RWPE2 (cell line): ENCODE data around the gene TOM1L2.
"Not testable (repeated sequence)": the region's sequence is repeated elsewhere in the genome, so short reads cannot be mapped to it uniquely, and the experiment has no call there.

Source experiments
- ATAC-seq: fragments of 200-7000 bp; cut with Tn5 transposase; 3 replicates; pipeline ENCODE4 v1.9.1; 2021; ENCODE audit warnings: low read depth
- DNase-seq: peaks from one replicate; pipeline ENCODE4 v3.0.0-alpha.2; 2020; ENCODE audit warnings: low spot score
- H3K27ac ChIP-seq: fragments of 450-650 bp; 2 replicates; pipeline ENCODE4 v1.5.1; 2017; ENCODE audit warnings: mild to moderate bottlenecking; ENCODE audit not compliant: poor library complexity, severe bottlenecking
- H3K27me3 ChIP-seq: fragments of 250-450 bp; sonication (Bioruptor Pico); 2 replicates; pipeline ENCODE4 v1.5.1; 2021; ENCODE audit warnings: mild to moderate bottlenecking, moderate library complexity; ENCODE audit not compliant: insufficient read depth, poor library complexity, severe bottlenecking
- H3K36me3 ChIP-seq: fragments of 250-450 bp; sonication (Bioruptor Pico); 2 replicates; pipeline ENCODE4 v1.5.1; 2020; ENCODE audit warnings: low read depth, mild to moderate bottlenecking, moderate library complexity
- H3K4me1 ChIP-seq: fragments of 250-450 bp; sonication (Bioruptor Pico); 2 replicates; pipeline ENCODE4 v1.5.1; 2021; ENCODE audit warnings: mild to moderate bottlenecking, moderate library complexity; ENCODE audit not compliant: insufficient read depth, poor library complexity, severe bottlenecking
- H3K4me3 ChIP-seq: fragments of 250-450 bp; sonication (Bioruptor Pico); 2 replicates; pipeline ENCODE4 v1.5.1; 2021; ENCODE audit warnings: mild to moderate bottlenecking, moderate library complexity; ENCODE audit not compliant: severe bottlenecking
- H3K9me3 ChIP-seq: fragments of 250-450 bp; sonication (Bioruptor Pico); 2 replicates; pipeline ENCODE4 v1.5.1; 2021; ENCODE audit warnings: mild to moderate bottlenecking, moderate library complexity; ENCODE audit not compliant: severe bottlenecking
- TF ChIP-seq, protein P1 (sequence below): fragments of 450-650 bp; IDR thresholded peaks from one replicate; pipeline ENCODE4 v1.5.1; 2017; ENCODE audit warnings: mild to moderate bottlenecking, moderate library complexity; ENCODE audit not compliant: poor library complexity, severe bottlenecking

TOM1L2 gene

GRCh38 chr17:17960500-17961030, 11.6 kb downstream of the TOM1L2 start:
- ATAC-seq (no peak), DNase-seq (no peak)
- H3K4me3 ChIP-seq: no peak overlapping the region
- peaks cover 5% of the 10 kb centered on the region for H3K36me3 ChIP-seq
- TF ChIP-seq, protein P1, sequence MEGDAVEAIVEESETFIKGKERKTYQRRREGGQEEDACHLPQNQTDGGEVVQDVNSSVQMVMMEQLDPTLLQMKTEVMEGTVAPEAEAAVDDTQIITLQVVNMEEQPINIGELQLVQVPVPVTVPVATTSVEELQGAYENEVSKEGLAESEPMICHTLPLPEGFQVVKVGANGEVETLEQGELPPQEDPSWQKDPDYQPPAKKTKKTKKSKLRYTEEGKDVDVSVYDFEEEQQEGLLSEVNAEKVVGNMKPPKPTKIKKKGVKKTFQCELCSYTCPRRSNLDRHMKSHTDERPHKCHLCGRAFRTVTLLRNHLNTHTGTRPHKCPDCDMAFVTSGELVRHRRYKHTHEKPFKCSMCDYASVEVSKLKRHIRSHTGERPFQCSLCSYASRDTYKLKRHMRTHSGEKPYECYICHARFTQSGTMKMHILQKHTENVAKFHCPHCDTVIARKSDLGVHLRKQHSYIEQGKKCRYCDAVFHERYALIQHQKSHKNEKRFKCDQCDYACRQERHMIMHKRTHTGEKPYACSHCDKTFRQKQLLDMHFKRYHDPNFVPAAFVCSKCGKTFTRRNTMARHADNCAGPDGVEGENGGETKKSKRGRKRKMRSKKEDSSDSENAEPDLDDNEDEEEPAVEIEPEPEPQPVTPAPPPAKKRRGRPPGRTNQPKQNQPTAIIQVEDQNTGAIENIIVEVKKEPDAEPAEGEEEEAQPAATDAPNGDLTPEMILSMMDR: no peak
- peak overlapping the region; percentile 99 for H3K27ac ChIP-seq
- H3K9me3 ChIP-seq: no peaks in the 10 kb centered on the region
- H3K4me1 ChIP-seq: peaks cover 24% of the 10 kb centered on the region
- no peaks in the 10 kb centered on the region for H3K27me3 ChIP-seq

DNA sequence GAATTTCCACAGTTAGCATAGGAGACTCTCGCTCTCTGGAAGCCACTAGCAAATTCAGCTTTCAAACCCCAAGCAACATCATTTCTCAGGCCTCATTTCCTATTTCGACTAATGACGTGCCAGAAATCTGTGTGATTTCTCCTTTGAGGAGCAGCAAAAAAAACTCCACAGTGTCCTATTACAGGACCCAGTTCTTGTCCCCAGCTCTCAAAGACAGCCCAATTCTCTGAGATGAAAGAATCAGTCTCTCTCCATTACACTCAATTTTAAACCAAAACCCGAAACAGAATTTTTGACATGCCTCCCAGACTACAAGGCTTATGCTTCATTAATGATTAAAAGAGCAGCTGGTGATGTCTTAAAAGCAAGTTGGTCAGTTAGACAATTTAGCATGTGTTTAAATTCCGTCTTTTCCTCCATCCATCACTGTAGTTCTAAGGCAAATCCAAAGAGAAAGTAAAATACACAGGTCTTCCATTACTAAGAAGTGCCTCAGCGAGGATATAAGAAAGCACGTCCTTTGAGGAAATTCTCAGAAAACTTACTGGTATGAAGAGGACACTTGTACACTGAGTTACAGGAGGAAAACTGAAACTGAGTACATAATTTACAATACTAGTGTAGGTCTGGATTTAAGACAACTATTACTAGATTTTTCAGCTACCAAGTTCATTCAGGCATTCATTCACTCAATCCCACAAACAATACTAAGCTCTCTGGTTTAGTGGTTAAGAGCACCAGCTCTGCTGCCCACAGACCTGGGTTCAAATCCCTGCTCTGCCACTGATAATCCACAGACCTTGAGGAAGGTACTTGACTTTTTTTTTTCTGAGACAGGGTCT, 12.5 kb downstream of the TOM1L2 start:
- Histone ChIP-seq H3K4me1 (peaks cover 24% of the 10 kb centered on the region), H3K4me3 (peak overlapping the region; percentile 11), H3K36me3 (peaks cover 7% of the 10 kb centered on the region), H3K9me3 (no peaks in the 10 kb centered on the region), H3K27me3 (no peaks in the 10 kb centered on the region), H3K27ac (peak overlapping the region; percentile 99)
- ATAC-seq (0 out of 3 replicates have a peak, but pooled peaks have one; percentile 5), DNase-seq (no peak)
- TF ChIP-seq, protein P1: no peak

DNA sequence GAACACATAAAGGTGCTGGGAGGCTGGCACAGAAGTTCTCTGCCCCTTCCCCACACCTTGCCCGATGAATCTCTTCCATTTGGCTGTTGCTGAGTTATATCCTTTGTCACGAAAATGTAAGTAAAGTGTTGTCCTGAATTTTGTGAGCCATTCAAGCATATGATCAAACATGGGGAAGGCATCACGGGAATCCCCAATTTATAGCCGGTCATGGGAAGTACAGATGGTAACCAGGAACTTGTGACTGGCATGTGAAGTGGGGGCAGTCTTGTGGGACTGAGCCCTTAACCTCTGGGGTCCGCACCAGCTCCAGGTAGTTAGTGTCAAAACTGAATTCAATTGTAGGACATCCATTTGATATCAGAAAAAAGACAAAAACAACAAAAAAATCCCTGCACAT, 13.2 kb downstream of the TOM1L2 start:
- TF ChIP-seq, protein P1: no peak
- H3K27ac ChIP-seq: peak overlapping the region; percentile 99
- H3K4me3 ChIP-seq: no peak overlapping the region
- DNase-seq (no peak), ATAC-seq (no peak)
- H3K9me3 ChIP-seq: no peaks in the 10 kb centered on the region
- H3K4me1 ChIP-seq: peaks cover 24% of the 10 kb centered on the region
- peaks cover 7% of the 10 kb centered on the region for H3K36me3 ChIP-seq
- no peaks in the 10 kb centered on the region for H3K27me3 ChIP-seq

DNA sequence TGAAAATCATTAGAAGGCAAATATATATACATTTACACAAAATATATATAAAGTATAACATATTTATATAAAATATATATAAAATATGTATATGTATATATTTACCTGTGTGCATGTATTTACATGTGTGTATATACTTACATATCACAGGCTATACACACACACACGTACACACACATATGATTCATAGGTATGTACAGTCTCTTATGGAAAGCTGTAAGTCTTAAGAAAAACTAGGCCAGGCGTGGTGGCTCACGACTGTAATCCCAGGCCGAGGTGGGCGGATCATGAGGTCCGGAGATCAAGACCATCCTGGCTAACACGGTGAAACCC, 14.7 kb downstream of the TOM1L2 start:
- H3K4me3 ChIP-seq: no peak overlapping the region
- ATAC-seq (no peak), DNase-seq (no peak)
- H3K9me3 ChIP-seq: no peaks in the 10 kb centered on the region
- H3K27ac ChIP-seq: peak overlapping the region; percentile 99
- H3K36me3 ChIP-seq: peaks cover 7% of the 10 kb centered on the region; the same call in 1 of the 2 replicates
- no peaks in the 10 kb centered on the region for H3K27me3 ChIP-seq
- TF ChIP-seq, protein P1: no peak
- H3K4me1 ChIP-seq: peaks cover 24% of the 10 kb centered on the region

GRCh38 chr17:17955790-17956341, 16.3 kb downstream of the TOM1L2 start:
- H3K36me3 ChIP-seq, H3K27me3 ChIP-seq, H3K4me3 ChIP-seq, H3K9me3 ChIP-seq, DNase-seq, ATAC-seq: not testable (repeated sequence)
- H3K27ac ChIP-seq: peak overlapping the region; percentile 99
- H3K4me1 ChIP-seq: peaks cover 37% of the 10 kb centered on the region
